CD14-positive monocyte (primary cell): Measurements from ENCODE around the gene ZNF407. TPM values are rescaled to one million over a fixed set of nuclear protein-coding genes. Genes with fewer than 3 reads are reported as not detected.

Experiments used
- DNase-seq, 3 donors: peaks; one replicate each; pipeline ENCODE4 v3.0.0-alpha.2; 2011 to 2022
- H2AFZ ChIP-seq: 2 replicates; pipeline ENCODE4 v1.6.0; 2012; ENCODE audit warnings: mild to moderate bottlenecking, low read depth, low read length, inconsistent platforms; ENCODE audit not compliant: insufficient read depth, poor library complexity, severe bottlenecking
- H3K27ac ChIP-seq, 2 donors: 1 replicate in 1 of 2; 2 replicates in 1 of 2; pipeline ENCODE4 v1.5.1; 2012 to 2013; ENCODE audit warnings: low read length in 2 of 2, control low read depth in 1 of 2, inconsistent platforms in 1 of 2, low read depth in 1 of 2, mild to moderate bottlenecking in 1 of 2
- H3K27me3 ChIP-seq, 2 donors: one replicate each; pipeline versions ENCODE4 v1.6.0 to v1.6.1; 2011 to 2013; ENCODE audit warnings: low read length in 2 of 2; ENCODE audit not compliant: control insufficient read depth in 2 of 2, insufficient read depth in 2 of 2
- H3K36me3 ChIP-seq, 2 donors: replicated peaks in 1 of 2; 1 replicate in 1 of 2; 2 replicates in 1 of 2; pipeline versions ENCODE4 v1.5.1 to v1.6.1; 2012 to 2013; ENCODE audit warnings: low read length in 2 of 2, control low read depth in 1 of 2, inconsistent platforms in 1 of 2, mild to moderate bottlenecking in 1 of 2; ENCODE audit not compliant: insufficient read depth in 2 of 2, control insufficient read depth in 1 of 2
- H3K4me1 ChIP-seq, 2 donors: 1 replicate in 1 of 2; 2 replicates in 1 of 2; pipeline versions ENCODE4 v1.5.1 to v1.6.1; 2012 to 2013; ENCODE audit warnings: low read length in 2 of 2, control low read depth in 1 of 2, inconsistent platforms in 1 of 2, mild to moderate bottlenecking in 1 of 2, moderate library complexity in 1 of 2; ENCODE audit not compliant: insufficient read depth in 2 of 2, control insufficient read depth in 1 of 2
- H3K4me2 ChIP-seq: replicated peaks from 2 replicates; pipeline ENCODE3; 2012; ENCODE audit warnings: low read length, moderate library complexity, mild to moderate bottlenecking; ENCODE audit not compliant: poor library complexity, severe bottlenecking; ENCODE audit errors: extremely low read depth
- H3K4me3 ChIP-seq, 3 experiments: fragments of 200-600 bp in 1 of 3; sonication (generic) in 1 of 3; replicated peaks in 1 of 3; 1 replicate in 2 of 3; 2 replicates in 1 of 3; pipeline ENCODE4 v1.5.1; 2011 to 2013; ENCODE audit warnings: low read length in 3 of 3, mild to moderate bottlenecking in 3 of 3, control low read depth in 2 of 3, low read depth in 2 of 3, inconsistent platforms in 1 of 3, moderate library complexity in 1 of 3
- H3K79me2 ChIP-seq: 2 replicates; pipeline ENCODE4 v1.6.0; 2012; ENCODE audit warnings: mild to moderate bottlenecking, control low read depth, inconsistent platforms, low read length, moderate library complexity; ENCODE audit not compliant: insufficient read depth
- H3K9ac ChIP-seq: 2 replicates; pipeline ENCODE4 v1.6.0; 2017; ENCODE audit warnings: low read length, mild to moderate bottlenecking; ENCODE audit not compliant: insufficient read depth, poor library complexity, severe bottlenecking
- H3K9me3 ChIP-seq, 2 donors: replicated peaks in 1 of 2; 1 replicate in 1 of 2; 2 replicates in 1 of 2; pipeline versions ENCODE4 v1.5.1 to v1.6.1; 2012 to 2013; ENCODE audit warnings: low read length in 2 of 2, control low read depth in 1 of 2; ENCODE audit not compliant: control insufficient read depth in 1 of 2, insufficient read depth in 1 of 2
- H4K20me1 ChIP-seq: 2 replicates; pipeline ENCODE4 v1.6.0; 2012; ENCODE audit warnings: mild to moderate bottlenecking, low read length, control low read depth, moderate library complexity; ENCODE audit not compliant: insufficient read depth
- H3K27ac Mint-ChIP-seq, 7 donors: one replicate each; pipeline ENCODE4 v1.8.0; 2020; ENCODE audit warnings: mild to moderate bottlenecking in 7 of 7, mixed read lengths in 7 of 7, moderate library complexity in 6 of 7, inconsistent platforms in 2 of 7
- H3K27me3 Mint-ChIP-seq, 3 donors: one replicate each; pipeline ENCODE4 v1.8.0; 2021 to 2022; ENCODE audit warnings: low read depth in 3 of 3, mild to moderate bottlenecking in 3 of 3, mixed read lengths in 3 of 3, moderate library complexity in 3 of 3, inconsistent platforms in 1 of 3
- H3K36me3 Mint-ChIP-seq, 2 donors: one replicate each; pipeline ENCODE4 v1.8.0; 2020; ENCODE audit warnings: mixed read lengths in 2 of 2, inconsistent platforms in 1 of 2, mild to moderate bottlenecking in 1 of 2
- H3K4me1 Mint-ChIP-seq: one replicate; pipeline ENCODE4 v1.8.0; 2020; ENCODE audit warnings: mild to moderate bottlenecking, mixed read lengths
- H3K4me3 Mint-ChIP-seq, 2 donors: one replicate each; pipeline ENCODE4 v1.8.0; 2020; ENCODE audit warnings: mild to moderate bottlenecking in 2 of 2, mixed read lengths in 2 of 2, moderate library complexity in 1 of 2
- H3K9me3 Mint-ChIP-seq, 7 donors: one replicate each; pipeline ENCODE4 v1.8.0; 2020 to 2022; ENCODE audit warnings: mixed read lengths in 7 of 7, mild to moderate bottlenecking in 6 of 7, moderate library complexity in 6 of 7, inconsistent platforms in 2 of 7
- CTCF ChIP-seq: fragments of 200-600 bp; IDR thresholded peaks from one replicate; pipeline ENCODE4 v1.8.0; 2022; ENCODE audit warnings: antibody characterized with exemption, mild to moderate bottlenecking
- WGBS: methylation state at CpG from one replicate; pipeline ENCODE4 v1.1.5; 2013; ENCODE audit warnings: missing lambda C conversion rate; ENCODE audit not compliant: insufficient coverage; 5-methylcytosine and 5-hydroxymethylcytosine counted together
- intact Hi-C, 2 donors: fragments of 100-400 bp; cut with micrococcal nuclease; formaldehyde crosslinking; loops; one replicate each; pipeline versions ENCODE4 v1.15.0 to v1.15.1; 2023
- polyA plus RNA-seq, 3 donors: library from polyadenylated mRNA; depleted of rRNA in 1 of 3; unstranded in 2 of 3; stranded (reverse) in 1 of 3; fragments of 300-500 nt in 2 of 3; fragments of >200 nt in 1 of 3; fragmentation: Illumina TruSeq in 2 of 3; gene quantifications; 1 replicate in 2 of 3; 2 replicates in 1 of 3; pipeline ENCODE4 v1.2.3, GENCODE V29; 2012 to 2021

ZNF407 gene
- polyA plus RNA-seq, 3 donors: 1.3 to 3.6 (median 1.6) TPM

- no peak overlapping the region for H2AFZ ChIP-seq
- H3K4me3 ChIP-seq: no peak overlapping the region
- H3K27me3 ChIP-seq: no peaks in the 10 kb centered on the region
- no peaks in the 10 kb centered on the region for H3K9me3 ChIP-seq
- no peak overlapping the region for H3K27ac ChIP-seq
- Mint-ChIP-seq H3K27me3 (no peaks in the 10 kb centered on the region), H3K9me3 (no peaks in the 10 kb centered on the region), H3K4me1 (no peaks in the 10 kb centered on the region), H3K4me3 (no peak overlapping the region), H3K36me3 (peaks cover 0 to 11% of the 10 kb centered on the region in 2 donors), H3K27ac (no peak overlapping the region)
- TF ChIP-seq CTCF: no peak
- H3K4me2 ChIP-seq: no peak overlapping the region
- WGBS: 95% methylated on average over 4 of the region's 9 CpGs
- H3K79me2 ChIP-seq: no peaks in the 10 kb centered on the region
- H4K20me1 ChIP-seq: no peaks in the 10 kb centered on the region
- H3K9ac ChIP-seq: no peak overlapping the region
- H3K4me1 ChIP-seq: no peaks in the 10 kb centered on the region
- DNase-seq: no peak
- intact Hi-C loops: no loop called here
- H3K36me3 ChIP-seq: peaks cover 0 to 5% of the 10 kb centered on the region in 2 donors
Measured at GRCh38 chr18:74795751-74796150, 198.1 kb downstream of the ZNF407 start.

GRCh38 chr18:74796211-74796610, 198.5 kb downstream of the ZNF407 start:
- no peaks in the 10 kb centered on the region for H3K9me3 ChIP-seq
- Mint-ChIP-seq H3K4me1 (no peaks in the 10 kb centered on the region), H3K36me3 (peaks cover 0 to 11% of the 10 kb centered on the region in 2 donors), H3K27ac (no peak overlapping the region), H3K4me3 (no peak overlapping the region), H3K9me3 (no peaks in the 10 kb centered on the region), H3K27me3 (no peaks in the 10 kb centered on the region)
- H3K27me3 ChIP-seq: no peaks in the 10 kb centered on the region
- no peaks in the 10 kb centered on the region for H3K79me2 ChIP-seq
- WGBS: 95% methylated on average over 3 of the region's 4 CpGs
- no peak for DNase-seq
- H3K9ac ChIP-seq: no peak overlapping the region
- no peaks in the 10 kb centered on the region for H3K4me1 ChIP-seq
- intact Hi-C loops: no loop called here
- no peak overlapping the region for H3K4me2 ChIP-seq
- no peak for TF ChIP-seq CTCF
- H3K4me3 ChIP-seq: no peak overlapping the region
- no peaks in the 10 kb centered on the region for H4K20me1 ChIP-seq
- H3K27ac ChIP-seq: no peak overlapping the region
- H2AFZ ChIP-seq: no peak overlapping the region
- peaks cover 0 to 5% of the 10 kb centered on the region in 2 donors for H3K36me3 ChIP-seq
